Medulla oblongata (tissue), 1 donor: ENCODE measurements around the gene MARVELD2.
"Not testable (repeated sequence)": the region's sequence is repeated elsewhere in the genome, so short reads cannot be mapped to it uniquely, and the experiment has no call there.

ENCODE experiments used
- DNase-seq: peaks from one replicate; pipeline ENCODE4 v3.0.0-alpha.2; 2015; ENCODE audit errors: extremely low spot score

The MARVELD2 gene

DNA sequence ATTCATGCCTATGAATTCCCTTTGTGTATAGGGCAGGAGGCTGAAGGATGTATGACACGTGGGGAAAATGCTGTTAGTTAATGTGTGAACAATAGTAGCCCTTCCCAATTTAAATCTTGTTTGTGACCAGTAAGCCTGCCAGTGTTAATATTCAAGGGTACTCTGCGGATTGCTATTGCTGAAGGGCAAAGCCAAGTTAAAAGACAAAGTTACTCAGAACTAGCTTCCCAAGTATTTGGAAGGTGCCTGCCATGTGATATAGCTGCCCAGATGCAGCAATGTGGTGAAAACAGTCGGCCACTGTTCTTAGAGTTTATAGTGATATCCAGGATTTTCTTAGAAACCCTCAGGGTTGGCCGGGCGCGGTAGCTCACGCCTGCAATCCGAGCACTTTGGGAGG is 34.6 kb downstream of the MARVELD2 start:
- no peak for DNase-seq

DNA sequence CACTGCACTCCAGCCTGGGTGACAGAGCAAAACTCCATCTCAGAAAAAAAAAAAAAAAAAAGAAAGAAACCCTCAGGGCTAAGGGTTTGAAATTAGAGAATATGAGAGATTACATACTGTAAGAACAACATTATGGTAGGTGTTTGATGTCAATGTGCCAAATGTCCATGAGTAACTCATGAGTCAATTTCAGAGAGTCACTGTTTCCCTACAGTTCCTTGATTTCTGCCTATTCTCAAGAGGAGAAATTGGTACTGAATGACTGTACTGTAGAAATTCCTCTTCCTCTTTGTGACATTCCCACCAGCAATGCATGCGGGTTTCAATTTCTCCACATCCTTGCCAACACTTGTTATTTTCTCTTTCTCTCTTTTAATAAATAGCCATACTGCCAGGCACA is 35.2 kb downstream of the MARVELD2 start:
- DNase-seq, result no peak

DNA sequence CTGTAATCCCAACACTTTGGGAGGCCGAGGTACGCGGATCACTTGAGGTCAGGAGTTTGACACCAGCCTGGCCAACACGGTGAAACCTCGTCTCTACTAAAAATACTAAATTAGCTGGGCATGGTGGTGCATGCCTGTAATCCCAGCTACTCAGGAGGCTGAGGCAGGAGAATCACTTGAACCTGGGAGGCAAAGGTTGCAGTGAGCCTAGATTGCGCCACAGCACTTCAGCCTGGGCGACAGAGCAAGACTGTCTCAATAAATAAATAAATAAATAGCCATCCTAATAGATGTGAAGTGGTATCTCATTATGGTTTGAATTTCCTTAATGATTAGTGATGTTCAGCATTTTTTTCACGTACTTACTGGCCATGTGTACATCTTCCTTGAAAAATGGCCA is 35.6 kb downstream of the MARVELD2 start:
- not testable (repeated sequence) for DNase-seq

DNA sequence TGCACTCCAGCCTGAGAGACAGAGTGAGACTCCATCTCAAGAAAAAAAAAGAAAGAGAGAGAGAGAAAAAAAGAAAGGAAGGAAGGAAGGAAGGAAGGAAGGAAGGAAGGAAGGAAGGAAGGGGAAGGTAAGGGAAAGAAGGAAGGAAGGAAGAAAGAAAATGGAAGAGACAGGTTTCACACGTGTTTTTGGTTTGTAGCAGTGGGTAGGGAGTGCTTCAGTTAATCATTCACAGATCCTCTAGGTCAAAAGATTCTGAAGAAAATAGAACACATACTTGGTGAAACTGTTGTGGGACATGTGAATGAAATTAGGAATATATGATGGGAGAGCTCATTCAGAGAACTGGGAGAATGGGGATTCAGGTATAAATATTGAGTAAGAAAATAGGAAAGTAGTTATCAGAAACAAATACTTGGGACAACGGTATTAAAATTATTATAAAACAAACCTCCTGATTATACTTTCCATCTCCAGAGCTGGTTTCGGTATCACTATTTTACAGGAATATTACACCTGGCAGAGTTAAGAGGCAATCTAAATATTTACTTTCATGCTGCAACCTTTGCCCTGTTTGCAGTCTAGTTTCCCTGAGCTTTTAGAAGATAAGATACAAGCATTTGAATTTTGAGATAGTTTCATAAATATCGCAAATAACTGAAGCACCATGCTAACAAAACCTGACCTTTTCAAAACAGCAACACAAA is 37.2 kb downstream of the MARVELD2 start:
- DNase-seq, result no peak

DNA sequence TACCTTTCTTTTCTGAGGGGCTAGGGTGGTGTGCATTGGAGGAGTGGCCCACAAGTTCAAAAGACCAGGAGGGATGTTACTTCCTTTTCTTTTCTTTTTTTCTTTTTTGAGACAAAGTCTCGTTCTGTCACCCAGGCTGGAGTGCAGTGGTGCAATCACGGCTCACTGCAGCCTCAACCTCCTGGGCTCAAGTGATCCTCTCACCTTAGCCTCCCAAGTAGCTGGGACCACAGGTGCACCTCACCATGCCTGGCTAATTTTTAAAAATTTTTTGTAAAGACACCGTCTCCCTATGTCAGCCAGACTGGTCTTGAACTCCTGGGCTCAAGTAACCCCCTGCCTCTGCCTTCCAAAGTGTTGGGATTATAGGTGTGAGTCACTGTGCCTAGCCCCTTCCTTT is 38.6 kb downstream of the MARVELD2 start:
- DNase-seq, result not testable (repeated sequence)

DNA sequence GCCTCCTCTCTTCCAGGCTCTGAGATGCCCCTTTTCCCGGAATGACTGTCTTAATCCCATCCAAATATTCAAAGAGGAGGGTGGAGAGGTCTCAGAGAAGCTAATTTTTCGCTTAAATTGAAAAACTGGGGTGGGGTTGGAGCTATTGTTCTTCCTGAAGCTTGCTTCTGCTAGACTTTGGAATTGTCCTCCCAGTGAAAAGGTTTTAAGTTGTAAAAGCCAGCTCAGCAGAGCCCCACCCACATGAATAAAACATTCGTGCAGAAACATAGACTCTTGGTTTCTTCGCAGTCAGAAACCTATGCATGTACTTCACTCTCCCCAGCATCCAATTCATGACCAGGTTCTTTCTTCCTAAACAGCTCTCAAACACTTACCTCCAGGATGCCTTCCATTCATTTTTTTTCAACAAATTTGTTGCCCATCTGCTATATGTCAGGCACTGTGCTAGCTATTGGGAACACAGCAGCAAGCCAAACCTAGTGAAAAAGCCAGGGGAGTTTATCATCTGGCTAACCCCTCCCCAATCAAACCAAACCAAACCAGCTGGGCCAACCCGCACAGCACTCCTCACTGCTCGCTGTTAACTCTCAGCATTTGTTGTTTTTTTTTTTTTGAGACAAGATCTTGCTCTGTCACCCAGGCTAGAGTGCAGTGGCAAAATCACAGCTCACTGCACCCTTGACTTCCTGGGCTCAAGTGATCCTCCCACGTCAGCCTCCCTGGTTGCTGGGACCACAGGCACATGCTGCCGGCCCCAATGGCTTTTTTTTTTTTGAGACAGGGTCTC is 39.7 kb downstream of the MARVELD2 start:
- DNase-seq, result no peak

DNA sequence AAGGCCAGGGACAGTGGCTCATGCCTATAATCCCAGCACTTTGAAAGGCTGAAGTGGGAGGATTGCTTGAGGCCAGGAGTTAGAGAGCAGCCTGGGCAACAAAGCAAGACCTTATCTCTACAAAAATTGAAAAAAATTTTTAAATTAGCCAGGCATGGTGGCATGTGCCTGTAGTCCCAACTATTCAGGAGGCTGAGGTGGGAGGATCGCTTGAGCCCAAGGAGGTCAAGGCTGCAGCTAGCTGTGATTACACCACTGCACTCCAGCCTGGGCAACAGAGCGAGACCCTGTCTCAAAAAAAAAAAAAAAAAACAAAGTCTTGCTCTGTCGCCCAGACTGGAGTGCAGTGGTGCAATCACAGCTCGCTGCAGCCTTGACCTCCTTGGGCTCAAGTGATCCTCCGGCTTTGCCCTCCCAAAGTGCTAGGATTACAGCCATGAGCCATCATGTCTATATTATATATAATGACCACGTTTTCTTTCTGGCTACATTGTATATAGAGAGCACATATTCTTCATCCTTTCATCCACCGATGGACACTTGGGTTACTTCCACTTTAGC is 40.6 kb downstream of the MARVELD2 start:
- DNase-seq, result not testable (repeated sequence)

DNA sequence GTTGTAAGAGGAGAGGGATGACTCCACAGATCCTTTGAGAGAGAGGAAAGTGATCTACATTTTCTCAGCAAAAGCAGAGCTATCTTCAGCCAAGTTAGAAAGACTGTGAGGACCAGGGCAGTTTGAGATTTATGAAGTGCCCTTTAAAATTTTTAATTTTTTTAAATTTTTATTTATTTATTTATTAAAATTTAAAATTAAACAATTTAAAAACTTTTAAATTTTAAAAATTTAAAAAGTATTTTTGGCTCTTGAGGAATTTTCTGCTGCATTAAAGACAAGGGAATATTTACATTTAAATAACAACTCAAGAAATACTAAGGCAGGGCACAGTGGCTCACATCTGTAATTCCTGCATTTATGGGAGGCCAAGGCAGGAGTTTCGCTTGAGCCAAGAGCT is 47.3 kb downstream of the MARVELD2 start:
- DNase-seq, result no peak

DNA sequence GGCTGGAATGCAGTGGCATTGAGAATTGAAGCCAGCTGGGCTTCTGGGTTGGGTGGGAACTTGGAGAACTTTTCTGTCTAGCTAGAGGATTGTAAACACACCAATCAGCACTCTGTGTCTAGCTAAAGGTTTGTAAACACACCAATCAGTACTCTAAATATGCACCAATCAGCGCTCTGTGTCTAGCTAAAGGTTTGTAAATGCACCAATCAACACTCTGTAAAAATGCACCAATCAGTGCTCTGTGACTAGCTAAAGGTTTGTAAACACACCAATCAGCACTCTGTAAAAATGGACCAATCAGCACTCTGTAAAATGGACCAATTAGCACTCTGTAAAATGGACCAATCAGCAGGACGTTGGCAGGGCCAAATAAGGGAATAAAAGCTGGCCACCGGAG is 51.5 kb downstream of the MARVELD2 start:
- DNase-seq, result not testable (repeated sequence)

DNA sequence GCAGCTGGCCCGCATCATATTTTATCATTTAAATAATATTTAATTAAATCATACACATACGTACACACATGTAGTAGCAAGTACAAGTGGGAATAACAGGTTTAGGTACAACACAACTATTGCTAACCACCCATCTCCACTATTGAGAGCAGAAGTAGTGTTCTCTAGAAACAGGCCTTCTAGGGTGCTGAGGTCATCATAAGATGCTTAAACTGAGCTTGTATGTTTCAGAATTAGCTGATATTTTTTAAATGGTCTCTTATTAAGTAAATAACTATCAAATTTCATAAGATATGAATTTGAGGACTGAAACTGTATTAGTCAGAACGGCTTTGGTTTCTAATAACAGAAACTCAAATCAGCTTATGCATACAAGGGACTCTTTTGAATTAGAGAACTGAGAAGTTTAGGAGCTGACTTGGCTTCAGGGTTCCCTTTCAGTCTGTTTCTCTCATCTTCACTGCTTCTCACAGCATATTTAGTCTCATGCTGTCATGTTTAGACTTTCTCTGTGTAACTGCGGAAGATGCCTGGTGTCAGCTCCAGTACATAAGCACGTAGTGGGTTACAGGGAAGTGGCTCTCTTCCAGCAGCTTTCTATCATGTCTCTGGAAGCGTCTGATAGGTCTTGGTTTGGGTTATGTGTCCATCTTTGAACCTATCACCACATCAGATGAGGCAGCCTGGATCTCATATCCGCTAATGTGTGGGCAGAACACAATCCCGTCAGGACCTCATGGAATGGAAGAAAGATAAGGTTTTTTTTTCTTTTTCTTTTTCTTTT is 52.7 kb downstream of the MARVELD2 start:
- DNase-seq, result no peak

DNA sequence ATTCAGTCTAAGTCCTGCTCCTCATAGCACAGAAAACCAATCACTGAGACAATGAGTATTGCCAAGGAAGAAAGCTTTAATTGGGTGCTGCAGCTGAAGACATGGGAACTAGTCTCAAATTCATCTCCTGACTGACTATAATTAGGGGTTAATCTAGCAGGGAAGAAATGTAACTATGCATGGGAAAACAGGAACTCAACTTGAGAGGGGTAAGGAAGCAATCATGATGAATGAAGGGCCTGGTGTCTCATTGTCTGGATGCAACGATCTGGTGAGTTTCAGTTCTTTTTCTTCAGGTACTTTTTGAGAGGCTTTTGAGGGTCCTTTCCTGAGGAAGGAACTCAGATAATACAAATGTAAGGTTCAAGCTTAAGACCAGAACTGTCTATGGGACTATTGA is 53.7 kb downstream of the MARVELD2 start:
- no peak for DNase-seq

DNA sequence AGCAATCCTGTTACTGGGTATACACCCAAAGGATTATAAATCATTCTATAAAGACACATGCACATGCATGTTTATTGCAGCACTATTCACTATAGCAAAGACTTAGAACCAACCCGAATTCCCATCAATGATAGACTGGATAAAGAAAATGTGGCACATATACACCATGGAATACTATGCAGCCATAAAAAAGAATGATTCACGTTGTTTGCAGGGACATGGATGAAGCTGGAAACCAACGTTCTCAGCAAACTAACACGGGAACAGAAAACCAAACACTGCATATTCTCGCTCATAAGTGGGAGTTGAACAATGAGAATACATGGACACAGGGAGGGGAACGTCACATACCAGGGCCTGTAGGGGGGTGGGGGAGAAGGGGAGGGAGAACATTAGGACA is 56.6 kb downstream of the MARVELD2 start:
- DNase-seq, result not testable (repeated sequence)

DNA sequence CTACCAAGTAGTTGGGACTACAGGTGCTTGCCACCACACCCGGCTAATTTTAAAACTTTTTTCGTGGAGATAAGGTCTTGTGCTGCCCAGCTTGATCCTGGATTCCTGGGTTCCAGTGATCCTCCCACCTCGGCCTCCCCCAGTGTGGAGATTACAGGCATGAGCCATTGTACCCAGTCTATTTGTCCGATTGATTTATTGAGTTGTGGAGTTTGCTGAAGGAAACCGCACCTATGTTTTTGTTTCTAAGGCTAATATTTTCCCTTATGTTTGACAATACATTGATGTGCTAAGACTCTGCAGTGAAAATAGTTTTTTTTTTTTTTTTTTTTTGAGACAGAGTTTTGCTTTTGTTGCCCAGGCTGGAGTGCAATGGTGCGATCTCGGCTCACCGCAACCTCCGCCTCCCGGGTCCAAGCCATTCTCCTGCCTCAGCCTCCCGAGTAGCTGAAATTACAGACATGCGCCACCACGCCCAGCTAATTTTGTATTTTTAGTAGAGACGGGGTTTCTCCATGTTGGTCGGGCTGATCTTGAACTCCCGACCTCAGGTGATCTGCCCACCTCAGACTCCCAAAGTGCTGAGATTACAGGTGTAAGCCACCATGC is 57.7 kb downstream of the MARVELD2 start:
- DNase-seq, result not testable (repeated sequence)

DNA sequence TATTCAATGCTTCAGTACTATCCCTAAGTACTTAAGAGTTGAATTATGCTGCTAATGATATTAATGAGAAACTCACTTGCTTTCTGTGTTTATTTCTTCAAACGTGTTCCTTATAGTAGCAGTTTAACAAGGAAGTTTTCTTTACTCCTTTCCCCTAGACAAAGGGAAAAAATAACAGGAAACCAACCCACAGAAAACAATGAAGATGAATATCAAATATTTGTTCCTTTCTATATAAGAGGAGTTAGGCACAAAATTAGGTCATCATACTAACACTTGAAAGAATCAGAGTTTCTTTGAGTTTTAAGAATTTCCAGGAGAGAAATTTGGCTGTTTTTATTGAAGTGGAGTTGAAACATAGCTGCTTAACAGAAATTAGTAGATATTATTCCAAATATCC is 62.3 kb downstream of the MARVELD2 start:
- DNase-seq, result no peak

DNA sequence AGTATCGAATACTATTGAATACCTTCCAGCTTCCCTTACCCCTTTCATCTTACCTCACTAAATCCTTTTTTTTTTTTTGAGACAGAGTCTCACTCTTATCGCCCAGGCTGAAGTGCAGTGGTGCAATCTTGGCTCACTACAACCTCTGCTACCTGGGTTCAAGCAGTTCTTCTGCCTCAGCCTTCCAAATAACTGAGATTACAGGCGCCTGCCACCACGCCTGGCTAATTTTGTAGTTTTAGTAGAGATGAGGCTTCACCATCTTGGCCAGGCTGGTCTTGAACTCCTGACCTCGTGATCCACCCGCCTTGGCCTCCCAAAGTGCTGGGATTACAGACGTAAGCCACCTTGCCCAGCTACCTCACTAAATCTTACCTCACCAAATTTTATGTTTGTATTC is 63.4 kb downstream of the MARVELD2 start:
- not testable (repeated sequence) for DNase-seq

DNA sequence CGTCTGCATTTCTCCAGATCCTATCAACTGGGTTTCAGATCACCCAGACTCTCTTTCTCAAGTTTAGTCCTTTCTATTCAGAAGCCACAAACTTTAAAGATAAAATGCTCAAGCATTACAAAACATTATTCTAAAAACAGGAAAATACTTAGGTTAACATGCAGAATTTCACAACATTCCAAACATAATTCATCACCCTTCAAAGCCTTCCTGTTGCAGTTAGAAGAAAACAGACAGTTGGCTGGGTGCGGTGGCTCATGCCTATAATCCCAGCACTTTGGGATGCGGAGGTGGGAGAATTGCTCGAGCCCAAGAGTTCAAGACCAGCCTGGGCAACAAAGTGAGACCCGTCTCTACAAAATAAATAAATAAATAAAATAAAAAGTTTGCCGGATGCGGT is 70.0 kb downstream of the MARVELD2 start:
- no peak for DNase-seq

DNA sequence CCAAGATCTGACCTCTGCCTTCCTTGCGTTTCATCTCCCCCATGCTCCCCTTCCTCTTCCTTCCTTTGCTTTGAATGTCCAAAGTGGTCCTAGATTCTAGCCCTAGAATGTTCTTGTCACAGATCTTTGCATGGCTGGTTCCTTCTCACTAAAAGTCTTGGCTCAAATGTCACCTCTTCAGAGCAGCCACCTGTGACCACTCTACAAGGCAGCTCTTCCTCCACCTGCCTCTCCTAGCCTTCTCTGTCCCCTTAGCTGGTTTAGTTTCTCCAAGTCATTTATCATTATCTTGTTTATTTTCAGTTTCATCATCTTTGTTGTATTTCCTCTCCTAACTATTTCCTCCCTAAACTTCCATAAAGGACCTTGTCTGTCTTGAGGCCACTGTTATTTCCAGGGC is 70.6 kb downstream of the MARVELD2 start:
- no peak for DNase-seq

DNA sequence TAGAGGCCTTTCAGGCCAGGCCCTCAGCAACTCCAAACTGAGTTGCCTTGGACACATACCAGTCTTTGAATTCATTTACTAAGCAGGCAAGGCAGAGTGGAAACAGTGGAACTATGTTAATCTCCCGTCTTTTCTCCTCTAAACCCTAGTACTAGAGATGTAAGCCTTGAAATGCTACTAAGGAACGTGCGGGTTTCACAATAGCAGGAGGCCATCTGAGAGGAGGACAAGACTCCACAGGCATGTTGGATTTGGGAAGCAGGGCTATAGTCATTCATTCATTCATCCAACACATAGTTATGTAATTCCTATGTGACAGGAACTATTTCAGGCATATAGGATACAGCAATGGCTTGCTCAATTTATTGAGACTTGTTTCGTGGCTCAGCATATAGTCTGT is 74.3 kb downstream of the MARVELD2 start:
- DNase-seq, result no peak

DNA sequence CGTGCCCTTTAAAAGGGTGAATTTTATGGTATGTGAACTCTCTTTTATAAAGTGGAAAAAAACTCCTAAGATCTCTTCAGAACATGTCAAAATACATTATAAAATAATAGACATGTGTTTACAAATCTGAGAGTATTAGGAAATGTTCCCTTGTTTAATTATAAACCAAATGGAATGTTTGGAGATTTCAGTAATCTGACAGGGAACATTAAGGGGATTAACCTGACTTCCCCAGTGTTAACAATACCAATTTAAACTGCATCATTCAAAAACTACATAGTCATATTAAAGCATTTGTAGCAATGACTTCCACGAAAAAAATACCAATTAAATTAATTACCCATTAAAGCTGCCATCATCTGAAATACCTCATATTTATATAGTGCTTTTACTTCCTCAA is 76.1 kb downstream of the MARVELD2 start:
- no peak for DNase-seq

DNA sequence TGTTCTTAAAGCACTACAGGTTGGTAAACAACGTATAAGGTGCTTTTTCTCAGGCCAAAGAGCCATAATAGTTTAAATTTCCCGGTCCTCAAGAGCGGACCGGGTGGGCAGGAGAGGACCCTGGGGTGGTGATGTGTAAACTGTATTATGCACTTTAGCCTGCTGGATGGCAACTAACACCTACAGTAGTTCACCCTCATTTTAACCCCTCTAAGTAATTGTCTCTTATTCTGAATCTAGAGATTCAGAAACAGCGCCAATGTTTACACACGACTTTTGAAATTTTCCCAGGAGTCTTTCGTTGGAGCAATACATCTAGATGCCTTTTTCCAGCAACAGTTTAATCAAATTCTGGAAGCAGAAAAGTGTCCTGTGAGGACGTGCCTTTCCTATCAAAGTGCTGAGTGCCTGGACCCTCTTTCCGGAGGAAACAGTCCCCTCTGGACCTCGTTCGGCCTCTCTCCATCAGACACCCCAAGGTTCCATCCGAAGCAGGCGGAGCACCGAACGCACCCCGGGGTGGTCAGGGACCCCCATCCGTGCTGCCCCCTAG is 77.0 kb downstream of the MARVELD2 start:
- no peak for DNase-seq

DNA sequence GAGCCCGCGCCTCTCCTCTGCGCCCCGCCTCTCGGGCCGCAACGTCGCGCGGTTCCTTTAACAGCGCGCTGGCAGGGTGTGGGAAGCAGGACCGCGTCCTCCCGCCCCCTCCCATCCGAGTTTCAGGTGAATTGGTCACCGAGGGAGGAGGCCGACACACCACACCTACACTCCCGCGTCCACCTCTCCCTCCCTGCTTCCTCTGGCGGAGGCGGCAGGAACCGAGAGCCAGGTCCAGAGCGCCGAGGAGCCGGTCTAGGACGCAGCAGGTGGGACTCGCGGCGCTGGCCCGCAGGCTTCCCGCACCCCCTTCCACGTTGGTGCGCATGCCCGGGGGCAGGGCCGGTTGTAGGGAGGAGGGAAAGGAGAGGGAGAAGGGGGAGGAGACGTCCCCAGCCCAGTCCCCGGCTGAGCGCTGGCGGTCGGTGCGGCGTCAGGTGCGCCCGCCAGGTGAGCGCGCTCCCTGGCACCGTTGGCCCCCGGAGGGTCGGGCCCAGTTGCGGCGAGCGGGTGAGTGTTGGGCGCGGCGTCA is 77.5 kb downstream of the MARVELD2 start, which contains the start of gene OCLN:
OCLN (plus strand) TSS at position 400 of the 532 bp plus-strand sequence. CDS start 11,455 bp downstream, outside the sequence.
- no peak for DNase-seq
